HEK293 (cell line): Measurements from ENCODE around the gene AGPAT1.

Experiments
- CTCF ChIA-PET: fragments of 350-600 bp; formaldehyde crosslinking; extraction: SDS; loops from one replicate; lab custom pipeline; 2021; ENCODE audit warnings: antibody characterized with exemption; lab: Yijun Ruan, JAX
- POLR2A ChIA-PET: fragments of 300-600 bp; formaldehyde crosslinking; extraction: SDS; loops from one replicate; lab custom pipeline; 2020; ENCODE audit warnings: antibody characterized with exemption, inconsistent platforms; lab: Yijun Ruan, JAX
- H3K27ac ChIP-seq: fragments of 200-500 bp; sonication (Bioruptor generic); 2 replicates; pipeline ENCODE4 v1.5.1; 2014; ENCODE audit warnings: low read depth, low read length, control low read depth, inconsistent platforms; ENCODE audit errors: extremely low read depth
- H3K36me3 ChIP-seq, 2 experiments: fragments of 200-500 bp in 1 of 2; sonication (Bioruptor generic) in 1 of 2; 1 replicate in 1 of 2; 2 replicates in 1 of 2; pipeline ENCODE4 v1.5.1; 2014 to 2017; ENCODE audit warnings: inconsistent platforms in 2 of 2, low read length in 2 of 2; ENCODE audit not compliant: control insufficient read depth in 2 of 2, insufficient read depth in 1 of 2
- H3K4me1 ChIP-seq: fragments of 200-500 bp; sonication (Bioruptor generic); 2 replicates; pipeline ENCODE4 v1.5.1; 2014; ENCODE audit warnings: mild to moderate bottlenecking, low read length, inconsistent platforms; ENCODE audit not compliant: control insufficient read depth, insufficient read depth
- H3K4me3 ChIP-seq: 2 replicates; pipeline ENCODE4 v1.5.1; 2011; ENCODE audit warnings: low read depth, mild to moderate bottlenecking, control low read depth, low read length, moderate library complexity
- H3K9me3 ChIP-seq: fragments of 200-500 bp; sonication (Bioruptor generic); 2 replicates; pipeline ENCODE4 v1.5.1; 2014; ENCODE audit warnings: low read depth, low read length, inconsistent platforms; ENCODE audit not compliant: control insufficient read depth, insufficient read depth
- FEZF1 ChIP-seq: fragments of 450-650 bp; formaldehyde crosslinking; IDR thresholded peaks from 2 replicates; pipeline ENCODE4 v1.5.1; 2016; ENCODE audit warnings: missing biosample characterization, missing genetic modification characterization
- IKZF3 ChIP-seq: fragments of 450-650 bp; IDR thresholded peaks from 2 replicates; pipeline ENCODE4 v1.5.0; 2018; ENCODE audit warnings: missing biosample characterization, mild to moderate bottlenecking, missing genetic modification characterization, moderate library complexity
- KLF9 ChIP-seq: fragments of 450-650 bp; formaldehyde crosslinking; IDR thresholded peaks from 2 replicates; pipeline ENCODE4 v1.5.1; 2016; ENCODE audit warnings: missing biosample characterization, missing genetic modification characterization, low read depth
- REPIN1 ChIP-seq: fragments of 450-650 bp; formaldehyde crosslinking; IDR thresholded peaks from 2 replicates; pipeline ENCODE4 v1.5.1; 2017; ENCODE audit warnings: missing biosample characterization, missing genetic modification characterization, low read depth
- ZIC2 ChIP-seq: fragments of 450-650 bp; formaldehyde crosslinking; IDR thresholded peaks from 2 replicates; pipeline ENCODE4 v1.5.1; 2016; ENCODE audit warnings: missing biosample characterization, missing genetic modification characterization
- ZNF121 ChIP-seq: fragments of 450-650 bp; formaldehyde crosslinking; IDR thresholded peaks from 2 replicates; pipeline ENCODE4 v1.5.1; 2016; ENCODE audit warnings: missing biosample characterization, missing genetic modification characterization
- ZNF157 ChIP-seq: fragments of 450-650 bp; formaldehyde crosslinking; IDR thresholded peaks from 2 replicates; pipeline ENCODE4 v1.5.1; 2016; ENCODE audit warnings: missing biosample characterization, missing genetic modification characterization
- ZNF184 ChIP-seq: fragments of 450-650 bp; IDR thresholded peaks from 2 replicates; pipeline ENCODE4 v1.5.1; 2018; ENCODE audit warnings: missing biosample characterization, mild to moderate bottlenecking, missing genetic modification characterization
- ZNF211 ChIP-seq: fragments of 450-650 bp; formaldehyde crosslinking; IDR thresholded peaks from 2 replicates; pipeline ENCODE4 v1.5.1; 2016; ENCODE audit warnings: low read depth, missing biosample characterization, missing genetic modification characterization
- ZNF26 ChIP-seq: fragments of 450-650 bp; formaldehyde crosslinking; IDR thresholded peaks from 2 replicates; pipeline ENCODE4 v1.5.1; 2016; ENCODE audit warnings: missing biosample characterization, missing genetic modification characterization
- ZNF341 ChIP-seq: fragments of 450-650 bp; formaldehyde crosslinking; IDR thresholded peaks from 2 replicates; pipeline ENCODE4; 2016; ENCODE audit warnings: low read depth, missing biosample characterization, missing genetic modification characterization
- ZNF362 ChIP-seq: fragments of 450-650 bp; formaldehyde crosslinking; IDR thresholded peaks from 2 replicates; pipeline ENCODE4 v1.5.1; 2016; ENCODE audit warnings: missing biosample characterization, missing genetic modification characterization
- ZNF391 ChIP-seq: fragments of 450-650 bp; formaldehyde crosslinking; IDR thresholded peaks from 2 replicates; pipeline ENCODE4 v1.5.1; 2016; ENCODE audit warnings: low read depth, missing biosample characterization, missing genetic modification characterization, borderline replicate concordance
- ZNF558 ChIP-seq: fragments of 450-650 bp; formaldehyde crosslinking; IDR thresholded peaks from 2 replicates; pipeline ENCODE4 v1.5.1; 2016; ENCODE audit warnings: missing biosample characterization, missing genetic modification characterization
- ZNF623 ChIP-seq: fragments of 450-650 bp; formaldehyde crosslinking; IDR thresholded peaks from 2 replicates; pipeline ENCODE4 v1.5.1; 2016; ENCODE audit warnings: missing biosample characterization, missing genetic modification characterization
- ZNF629 ChIP-seq: fragments of 450-650 bp; formaldehyde crosslinking; IDR thresholded peaks from 2 replicates; pipeline ENCODE4 v1.5.1; 2017; ENCODE audit warnings: missing biosample characterization, missing genetic modification characterization
- ZNF664 ChIP-seq: fragments of 450-650 bp; formaldehyde crosslinking; IDR thresholded peaks from 2 replicates; pipeline ENCODE4 v1.5.1; 2016; ENCODE audit warnings: missing biosample characterization, missing genetic modification characterization
- TF ChIP-seq, protein P1 (sequence below): fragments of 450-650 bp; formaldehyde crosslinking; conservative IDR thresholded peaks from 2 replicates; pipeline ENCODE4 v1.5.1; 2016; ENCODE audit warnings: low read depth, missing biosample characterization, missing genetic modification characterization
- TF ChIP-seq, protein P2 (sequence below): fragments of 450-650 bp; formaldehyde crosslinking; IDR thresholded peaks from 2 replicates; pipeline ENCODE4 v1.5.1; 2017; ENCODE audit warnings: missing biosample characterization, missing genetic modification characterization
- TF ChIP-seq, protein P3 (sequence below): fragments of 450-650 bp; formaldehyde crosslinking; IDR thresholded peaks from 2 replicates; pipeline ENCODE4 v1.5.1; 2016; ENCODE audit warnings: missing biosample characterization, missing genetic modification characterization

The AGPAT1 gene

DNA sequence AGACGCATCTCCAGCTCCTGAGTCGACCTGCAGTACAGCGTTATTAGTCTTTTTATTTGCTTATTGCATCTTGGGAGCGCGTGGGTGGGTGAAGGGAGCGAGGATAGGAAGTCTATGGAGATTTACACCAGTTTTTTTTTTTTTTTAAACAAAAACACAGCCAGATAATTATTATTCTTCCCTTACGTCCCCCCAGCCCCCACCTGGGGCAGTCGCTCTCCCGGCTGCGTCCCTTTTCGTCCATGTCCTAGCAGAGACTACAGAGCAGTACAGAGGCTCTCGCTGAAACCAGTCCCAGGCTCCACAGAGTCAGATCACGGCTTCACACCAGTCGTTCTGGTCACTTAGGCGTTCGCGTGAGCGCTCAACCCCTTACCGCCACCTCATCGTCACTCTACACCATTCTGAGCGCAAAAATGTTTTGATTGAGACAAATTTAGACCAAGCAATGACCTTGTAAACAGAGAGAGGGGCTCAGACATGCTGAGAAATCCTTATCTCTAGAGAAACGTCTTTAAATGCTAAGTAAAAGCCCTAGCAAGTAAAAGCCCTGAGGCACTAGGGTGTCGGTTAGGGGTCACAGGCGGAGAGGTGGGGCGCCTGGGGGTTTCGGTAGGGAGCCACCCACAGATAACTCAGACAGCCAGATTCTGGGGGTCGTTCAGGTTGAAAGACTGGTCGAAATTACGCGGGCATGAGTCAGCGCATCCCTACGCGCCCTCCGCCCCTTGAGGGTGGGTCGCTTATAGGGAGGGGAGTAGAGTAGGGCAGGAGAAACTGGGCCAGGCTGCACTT, 22.9 kb downstream of the AGPAT1 start (continued):
- TF ChIP-seq, protein P1, sequence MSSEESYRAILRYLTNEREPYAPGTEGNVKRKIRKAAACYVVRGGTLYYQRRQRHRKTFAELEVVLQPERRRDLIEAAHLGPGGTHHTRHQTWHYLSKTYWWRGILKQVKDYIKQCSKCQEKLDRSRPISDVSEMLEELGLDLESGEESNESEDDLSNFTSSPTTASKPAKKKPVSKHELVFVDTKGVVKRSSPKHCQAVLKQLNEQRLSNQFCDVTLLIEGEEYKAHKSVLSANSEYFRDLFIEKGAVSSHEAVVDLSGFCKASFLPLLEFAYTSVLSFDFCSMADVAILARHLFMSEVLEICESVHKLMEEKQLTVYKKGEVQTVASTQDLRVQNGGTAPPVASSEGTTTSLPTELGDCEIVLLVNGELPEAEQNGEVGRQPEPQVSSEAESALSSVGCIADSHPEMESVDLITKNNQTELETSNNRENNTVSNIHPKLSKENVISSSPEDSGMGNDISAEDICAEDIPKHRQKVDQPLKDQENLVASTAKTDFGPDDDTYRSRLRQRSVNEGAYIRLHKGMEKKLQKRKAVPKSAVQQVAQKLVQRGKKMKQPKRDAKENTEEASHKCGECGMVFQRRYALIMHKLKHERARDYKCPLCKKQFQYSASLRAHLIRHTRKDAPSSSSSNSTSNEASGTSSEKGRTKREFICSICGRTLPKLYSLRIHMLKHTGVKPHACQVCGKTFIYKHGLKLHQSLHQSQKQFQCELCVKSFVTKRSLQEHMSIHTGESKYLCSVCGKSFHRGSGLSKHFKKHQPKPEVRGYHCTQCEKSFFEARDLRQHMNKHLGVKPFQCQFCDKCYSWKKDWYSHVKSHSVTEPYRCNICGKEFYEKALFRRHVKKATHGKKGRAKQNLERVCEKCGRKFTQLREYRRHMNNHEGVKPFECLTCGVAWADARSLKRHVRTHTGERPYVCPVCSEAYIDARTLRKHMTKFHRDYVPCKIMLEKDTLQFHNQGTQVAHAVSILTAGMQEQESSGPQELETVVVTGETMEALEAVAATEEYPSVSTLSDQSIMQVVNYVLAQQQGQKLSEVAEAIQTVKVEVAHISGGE (tag by site-specific recombination) = no peak
- no peak for TF ChIP-seq IKZF3
- TF ChIP-seq ZNF26 (tag by site-specific recombination) = no peak
- TF ChIP-seq ZNF211 = no peak
- no peak for TF ChIP-seq KLF9 (tag by site-specific recombination)
- no peak for TF ChIP-seq ZNF121
- no peak for TF ChIP-seq FEZF1
- TF ChIP-seq ZNF362 (tag by site-specific recombination) = no peak
- no peak for TF ChIP-seq ZNF629

- H3K4me1 ChIP-seq = peaks cover 7% of the 10 kb centered on the region; the same call in 1 of the 2 replicates
- no peaks in the 10 kb centered on the region for H3K9me3 ChIP-seq
- peak within 1 kb of the TSS; percentile 80 for H3K27ac ChIP-seq
- CTCF ChIA-PET = interaction anchor here (0.6 to 1.7 kb wide), 8 partner anchors 12 to 702 kb away, joined by 3 to 8 read pairs (median 4); partner anchors contain the start of genes EGFL8 and TAP1
- H3K36me3 ChIP-seq = peaks cover 9 to 20% of the 10 kb centered on the region in 2 experiments; a peak in 2 of 3 replicates
- H3K4me3 ChIP-seq = no peak within 1 kb of the TSS
- POLR2A ChIA-PET = interaction anchor here (0.6 to 3.4 kb wide), 5 partner anchors 9 to 590 kb away, joined by 3 to 38 read pairs (median 7); partner anchors contain the start of genes AGPAT1, ATF6B, FKBPL and PBX2
- TF ChIP-seq ZNF391 (tag by site-specific recombination) (no peak), ZNF623 (no peak), ZNF558 (tag by site-specific recombination) (no peak), FEZF1 (peak; percentile 41; the same call in 1 of the 2 replicates), REPIN1 (tag by site-specific recombination) (no peak), ZNF184 (tag by site-specific recombination) (no peak), ZNF664 (tag by site-specific recombination) (no peak), ZNF341 (peak; percentile 21; the same call in 1 of the 2 replicates), ZNF157 (tag by site-specific recombination) (no peak), ZIC2 (no peak)
- TF ChIP-seq, protein P2, sequence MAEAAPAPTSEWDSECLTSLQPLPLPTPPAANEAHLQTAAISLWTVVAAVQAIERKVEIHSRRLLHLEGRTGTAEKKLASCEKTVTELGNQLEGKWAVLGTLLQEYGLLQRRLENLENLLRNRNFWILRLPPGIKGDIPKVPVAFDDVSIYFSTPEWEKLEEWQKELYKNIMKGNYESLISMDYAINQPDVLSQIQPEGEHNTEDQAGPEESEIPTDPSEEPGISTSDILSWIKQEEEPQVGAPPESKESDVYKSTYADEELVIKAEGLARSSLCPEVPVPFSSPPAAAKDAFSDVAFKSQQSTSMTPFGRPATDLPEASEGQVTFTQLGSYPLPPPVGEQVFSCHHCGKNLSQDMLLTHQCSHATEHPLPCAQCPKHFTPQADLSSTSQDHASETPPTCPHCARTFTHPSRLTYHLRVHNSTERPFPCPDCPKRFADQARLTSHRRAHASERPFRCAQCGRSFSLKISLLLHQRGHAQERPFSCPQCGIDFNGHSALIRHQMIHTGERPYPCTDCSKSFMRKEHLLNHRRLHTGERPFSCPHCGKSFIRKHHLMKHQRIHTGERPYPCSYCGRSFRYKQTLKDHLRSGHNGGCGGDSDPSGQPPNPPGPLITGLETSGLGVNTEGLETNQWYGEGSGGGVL (tag by site-specific recombination) = peak; percentile 92
- TF ChIP-seq, protein P3, sequence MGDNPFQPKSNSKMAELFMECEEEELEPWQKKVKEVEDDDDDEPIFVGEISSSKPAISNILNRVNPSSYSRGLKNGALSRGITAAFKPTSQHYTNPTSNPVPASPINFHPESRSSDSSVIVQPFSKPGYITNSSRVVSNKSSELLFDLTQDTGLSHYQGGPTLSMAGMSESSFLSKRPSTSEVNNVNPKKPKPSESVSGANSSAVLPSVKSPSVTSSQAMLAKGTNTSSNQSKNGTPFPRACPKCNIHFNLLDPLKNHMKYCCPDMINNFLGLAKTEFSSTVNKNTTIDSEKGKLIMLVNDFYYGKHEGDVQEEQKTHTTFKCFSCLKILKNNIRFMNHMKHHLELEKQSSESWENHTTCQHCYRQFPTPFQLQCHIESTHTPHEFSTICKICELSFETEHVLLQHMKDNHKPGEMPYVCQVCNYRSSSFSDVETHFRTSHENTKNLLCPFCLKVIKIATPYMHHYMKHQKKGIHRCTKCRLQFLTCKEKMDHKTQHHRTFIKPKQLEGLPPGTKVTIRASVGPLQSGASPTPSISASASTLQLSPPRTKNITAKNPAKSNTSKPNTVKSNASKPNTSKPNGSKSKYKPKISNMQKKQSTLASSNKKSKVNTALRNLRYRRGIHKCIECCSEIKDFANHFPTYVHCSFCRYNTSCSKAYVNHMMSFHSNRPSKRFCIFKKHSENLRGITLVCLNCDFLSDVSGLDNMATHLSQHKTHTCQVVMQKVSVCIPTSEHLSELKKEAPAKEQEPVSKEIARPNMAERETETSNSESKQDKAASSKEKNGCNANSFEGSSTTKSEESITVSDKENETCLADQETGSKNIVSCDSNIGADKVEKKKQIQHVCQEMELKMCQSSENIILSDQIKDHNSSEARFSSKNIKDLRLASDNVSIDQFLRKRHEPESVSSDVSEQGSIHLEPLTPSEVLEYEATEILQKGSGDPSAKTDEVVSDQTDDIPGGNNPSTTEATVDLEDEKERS (tag by site-specific recombination) = no peak
Observed at GRCh38 chr6:32151863-32152768, 23.8 kb downstream of the AGPAT1 start, which contains the start of gene PRRT1. Gene PRRT1 (minus strand): TSS chr6:32151939. CDS start chr6:32151827, 112 bp downstream.
